Measurements from ENCODE around the gene DUSP19.
A peak's percentile ranks its signal among the peaks of the same experiment; 100 is the strongest.

DUSP19 gene

GRCh38 chr2:183123117-183123958 is 44.8 kb downstream of the DUSP19 start:
- DNase-seq (ENCODE audit: low read depth, low spot score) = no peak
- Histone ChIP-seq H3K27me3 (ENCODE audit: insufficient read depth, insufficient read length) (no peaks in the 10 kb centered on the region), H3K9ac (ENCODE audit: insufficient read length, low read depth) (peak overlapping the region; percentile 87), H3K36me3 (ENCODE audit: insufficient read depth, insufficient read length, low read length) (peaks cover 17% of the 10 kb centered on the region), H3K4me1 (ENCODE audit: insufficient read depth, insufficient read length) (no peaks in the 10 kb centered on the region), H3K9me3 (ENCODE audit: insufficient read depth, low read length) (no peaks in the 10 kb centered on the region), H3K4me3 (ENCODE audit: insufficient read length, low read depth) (peak overlapping the region; percentile 86)
- TF ChIP-seq SUZ12 (IDR thresholded peaks at IDR 0.05; ENCODE audit: extremely low read depth, insufficient read depth, insufficient read length) = no peak
- TF ChIP-seq YY1 (IDR thresholded peaks at IDR 0.05; ENCODE audit: insufficient read depth, insufficient read length) = no peak

- TF ChIP-seq YY1 (IDR thresholded peaks at IDR 0.05; ENCODE audit: insufficient read depth, insufficient read length) = no peak
- TF ChIP-seq SUZ12 (IDR thresholded peaks at IDR 0.05; ENCODE audit: extremely low read depth, insufficient read depth, insufficient read length) = no peak
- no peak for TF ChIP-seq ZNF274 (IDR thresholded peaks at IDR 0.05; ENCODE audit: low read depth, low read length)
- Histone ChIP-seq H3K4me3 (ENCODE audit: insufficient read length, low read depth) (peak overlapping the region; percentile 86), H3K4me1 (ENCODE audit: insufficient read depth, insufficient read length) (no peaks in the 10 kb centered on the region), H3K9me3 (ENCODE audit: insufficient read depth, low read length) (no peaks in the 10 kb centered on the region), H3K36me3 (ENCODE audit: insufficient read depth, insufficient read length, low read length) (peaks cover 22% of the 10 kb centered on the region), H3K27me3 (ENCODE audit: insufficient read depth, insufficient read length) (no peaks in the 10 kb centered on the region), H3K9ac (ENCODE audit: insufficient read length, low read depth) (peak overlapping the region; percentile 87)
- no peak for DNase-seq (ENCODE audit: low read depth, low spot score)
Measured at GRCh38 chr2:183123959-183124221, 45.3 kb downstream of the DUSP19 start.

- peaks cover 27% of the 10 kb centered on the region for H3K36me3 ChIP-seq (ENCODE audit: insufficient read depth, insufficient read length, low read length)
- no peaks in the 10 kb centered on the region for H3K4me1 ChIP-seq (ENCODE audit: insufficient read depth, insufficient read length)
- TF ChIP-seq YY1 (IDR thresholded peaks at IDR 0.05; ENCODE audit: insufficient read depth, insufficient read length) (peak; percentile 97), ZNF274 (IDR thresholded peaks at IDR 0.05; ENCODE audit: low read depth, low read length) (no peak)
- peak; percentile 87 for DNase-seq (ENCODE audit: low read depth, low spot score)
- peak within 1 kb of the TSS; percentile 86 for H3K4me3 ChIP-seq (ENCODE audit: insufficient read length, low read depth)
- H3K27me3 ChIP-seq (ENCODE audit: insufficient read depth, insufficient read length) = no peaks in the 10 kb centered on the region
- peak within 1 kb of the TSS; percentile 87 for H3K9ac ChIP-seq (ENCODE audit: insufficient read length, low read depth)
- no peaks in the 10 kb centered on the region for H3K9me3 ChIP-seq (ENCODE audit: insufficient read depth, low read length)
Measured at GRCh38 chr2:183124222-183124956, 45.8 kb downstream of the DUSP19 start, which contains the start of gene NUP35. NUP35 (plus strand) TSS chr2:183124443; CDS start chr2:183124458, 15 bp downstream.

GRCh38 chr2:183124957-183125255 is 46.4 kb downstream of the DUSP19 start:
- DNase-seq (ENCODE audit: low read depth, low spot score) = no peak

GRCh38 chr2:183125659-183126341 is 47.3 kb downstream of the DUSP19 start:
- Histone ChIP-seq H3K9ac (ENCODE audit: insufficient read length, low read depth) (no peak overlapping the region), H3K36me3 (ENCODE audit: insufficient read depth, insufficient read length, low read length) (peaks cover 41% of the 10 kb centered on the region), H3K9me3 (ENCODE audit: insufficient read depth, low read length) (no peaks in the 10 kb centered on the region), H3K27me3 (ENCODE audit: insufficient read depth, insufficient read length) (no peaks in the 10 kb centered on the region), H3K4me1 (ENCODE audit: insufficient read depth, insufficient read length) (no peaks in the 10 kb centered on the region), H3K4me3 (ENCODE audit: insufficient read length, low read depth) (peak overlapping the region; percentile 86)
- DNase-seq (ENCODE audit: low read depth, low spot score) = no peak
- TF ChIP-seq ZNF274 (IDR thresholded peaks at IDR 0.05; ENCODE audit: low read depth, low read length) (no peak), SUZ12 (IDR thresholded peaks at IDR 0.05; ENCODE audit: extremely low read depth, insufficient read depth, insufficient read length) (no peak), YY1 (IDR thresholded peaks at IDR 0.05; ENCODE audit: insufficient read depth, insufficient read length) (no peak)

More at GRCh38 chr2:183124957-183125255, 46.4 kb downstream of the DUSP19 start:
- H3K9ac ChIP-seq (ENCODE audit: insufficient read length, low read depth) = peak overlapping the region; percentile 87
- no peaks in the 10 kb centered on the region for H3K9me3 ChIP-seq (ENCODE audit: insufficient read depth, low read length)
- no peaks in the 10 kb centered on the region for H3K4me1 ChIP-seq (ENCODE audit: insufficient read depth, insufficient read length)
- TF ChIP-seq YY1 (IDR thresholded peaks at IDR 0.05; ENCODE audit: insufficient read depth, insufficient read length) = no peak
- peak overlapping the region; percentile 86 for H3K4me3 ChIP-seq (ENCODE audit: insufficient read length, low read depth)
- H3K36me3 ChIP-seq (ENCODE audit: insufficient read depth, insufficient read length, low read length) = peaks cover 33% of the 10 kb centered on the region
- H3K27me3 ChIP-seq (ENCODE audit: insufficient read depth, insufficient read length) = no peaks in the 10 kb centered on the region

- Histone ChIP-seq H3K4me1 (ENCODE audit: insufficient read depth, insufficient read length) (no peaks in the 10 kb centered on the region), H3K4me3 (ENCODE audit: insufficient read length, low read depth) (no peak overlapping the region), H3K9me3 (ENCODE audit: insufficient read depth, low read length) (no peaks in the 10 kb centered on the region), H3K9ac (ENCODE audit: insufficient read length, low read depth) (no peak overlapping the region), H3K27me3 (ENCODE audit: insufficient read depth, insufficient read length) (no peaks in the 10 kb centered on the region), H3K36me3 (ENCODE audit: insufficient read depth, insufficient read length, low read length) (peaks cover 49% of the 10 kb centered on the region)
- no peak for DNase-seq (ENCODE audit: low read depth, low spot score)
- TF ChIP-seq SUZ12 (IDR thresholded peaks at IDR 0.05; ENCODE audit: extremely low read depth, insufficient read depth, insufficient read length) (no peak), ZNF274 (IDR thresholded peaks at IDR 0.05; ENCODE audit: low read depth, low read length) (no peak), YY1 (IDR thresholded peaks at IDR 0.05; ENCODE audit: insufficient read depth, insufficient read length) (no peak)
Measured at GRCh38 chr2:183126635-183127034, 48.1 kb downstream of the DUSP19 start.

- Histone ChIP-seq H3K4me1 (ENCODE audit: insufficient read depth, insufficient read length) (no peaks in the 10 kb centered on the region), H3K4me3 (ENCODE audit: insufficient read length, low read depth) (no peak overlapping the region), H3K9ac (ENCODE audit: insufficient read length, low read depth) (no peak overlapping the region), H3K27me3 (ENCODE audit: insufficient read depth, insufficient read length) (no peaks in the 10 kb centered on the region), H3K9me3 (ENCODE audit: insufficient read depth, low read length) (no peaks in the 10 kb centered on the region), H3K36me3 (ENCODE audit: insufficient read depth, insufficient read length, low read length) (peaks cover 80% of the 10 kb centered on the region)
- DNase-seq (ENCODE audit: low read depth, low spot score) = no peak
- no peak for TF ChIP-seq ZNF274 (IDR thresholded peaks at IDR 0.05; ENCODE audit: low read depth, low read length)
- TF ChIP-seq SUZ12 (IDR thresholded peaks at IDR 0.05; ENCODE audit: extremely low read depth, insufficient read depth, insufficient read length) = no peak
- TF ChIP-seq YY1 (IDR thresholded peaks at IDR 0.05; ENCODE audit: insufficient read depth, insufficient read length) = no peak
Measured at GRCh38 chr2:183134016-183134415, 55.5 kb downstream of the DUSP19 start.
